B cell (primary cell): ENCODE results near the gene VWA1. TPM values are rescaled to one million over a fixed set of nuclear protein-coding genes. Genes with fewer than 3 reads are reported as not detected.

Source experiments
- ATAC-seq: fragments of 200-7000 bp; cut with Tn5 transposase; one replicate; pipeline ENCODE4 v1.10.0; 2021; ENCODE audit warnings: low read depth, mild to moderate bottlenecking, moderate number of reproducible peaks, moderate library complexity
- CTCF ChIA-PET: fragments of 350-600 bp; sonication (Branson Sonifier 250); formaldehyde crosslinking; loops from one replicate; lab custom pipeline; 2021; ENCODE audit warnings: antibody characterized with exemption, inconsistent platforms; lab: Charles Lee
- POLR2A ChIA-PET: fragments of 350-600 bp; sonication (Branson Sonifier 250); formaldehyde crosslinking; loops from one replicate; lab custom pipeline; 2021; ENCODE audit warnings: antibody characterized with exemption; lab: Charles Lee
- DNase-seq: peaks from one replicate; pipeline ENCODE4 v3.0.0; 2013
- H2AFZ ChIP-seq: 2 replicates; pipeline ENCODE4 v1.6.1; 2012; ENCODE audit warnings: mild to moderate bottlenecking, low read depth, low read length; ENCODE audit not compliant: insufficient read depth, poor library complexity, severe bottlenecking
- H3K27ac ChIP-seq, 2 donors: 1 replicate in 1 of 2; 2 replicates in 1 of 2; pipeline ENCODE4 v1.5.1; 2012 to 2013; ENCODE audit warnings: low read length in 2 of 2, mild to moderate bottlenecking in 2 of 2, moderate library complexity in 1 of 2
- H3K27me3 ChIP-seq, 4 experiments: fragments of 200-600 bp in 1 of 4; sonication (generic) in 1 of 4; replicated peaks in 1 of 4; 1 replicate in 2 of 4; 2 replicates in 2 of 4; pipeline versions ENCODE4 v1.6.1 to v1.7.0; 2013 to 2016; ENCODE audit warnings: low read length in 3 of 4, mild to moderate bottlenecking in 2 of 4, mixed read lengths in 1 of 4, moderate library complexity in 1 of 4; ENCODE audit not compliant: insufficient read depth in 4 of 4, control insufficient read depth in 3 of 4; ENCODE audit errors: control extremely low read depth in 1 of 4
- H3K36me3 ChIP-seq, 2 experiments: replicated peaks in 1 of 2; 1 replicate in 1 of 2; 2 replicates in 1 of 2; pipeline versions ENCODE4 v1.6.1 to v1.7.1; 2013; ENCODE audit warnings: low read length in 1 of 2; ENCODE audit not compliant: insufficient read depth in 2 of 2, control insufficient read depth in 1 of 2; ENCODE audit errors: control extremely low read depth in 1 of 2, extremely low read depth in 1 of 2
- H3K4me1 ChIP-seq, 2 donors: fragments of 200-600 bp in 1 of 2; sonication (generic) in 1 of 2; 1 replicate in 1 of 2; 2 replicates in 1 of 2; pipeline versions ENCODE4 v1.5.1 to v1.6.1; 2013 to 2017; ENCODE audit warnings: low read length in 2 of 2; ENCODE audit not compliant: control insufficient read depth in 2 of 2, insufficient read depth in 2 of 2
- H3K4me2 ChIP-seq: replicated peaks from 2 replicates; pipeline ENCODE3; 2012; ENCODE audit warnings: mild to moderate bottlenecking, low read depth, low read length; ENCODE audit not compliant: poor library complexity, severe bottlenecking
- H3K4me3 ChIP-seq, 5 experiments: fragments of 200-600 bp in 1 of 5; sonication (generic) in 1 of 5; 1 replicate in 3 of 5; 2 replicates in 2 of 5; pipeline versions ENCODE4 v1.5.1 to v1.7.0; 2011 to 2016; ENCODE audit warnings: low read length in 4 of 5, mild to moderate bottlenecking in 4 of 5, low read depth in 2 of 5, control low read depth in 1 of 5, moderate library complexity in 1 of 5; ENCODE audit not compliant: insufficient read depth in 1 of 5; ENCODE audit errors: control extremely low read depth in 1 of 5, extremely low read depth in 1 of 5
- H3K79me2 ChIP-seq: fragments of 200-600 bp; sonication (generic); one replicate; pipeline ENCODE4 v1.6.0; 2016; ENCODE audit warnings: low read length; ENCODE audit not compliant: control insufficient read depth, insufficient read depth
- H3K9ac ChIP-seq: fragments of 200-600 bp; sonication (generic); 2 replicates; pipeline ENCODE4 v1.6.1; 2017; ENCODE audit warnings: mild to moderate bottlenecking, low read length, moderate library complexity
- H3K9me3 ChIP-seq, 3 donors: one replicate each; pipeline versions ENCODE4 v1.6.1 to v1.7.1; 2013; ENCODE audit warnings: low read length in 2 of 3; ENCODE audit not compliant: control insufficient read depth in 2 of 3, insufficient read depth in 1 of 3; ENCODE audit errors: control extremely low read depth in 1 of 3
- H4K20me1 ChIP-seq: 2 replicates; pipeline ENCODE4 v1.6.0; 2012; ENCODE audit warnings: mild to moderate bottlenecking, low read length; ENCODE audit not compliant: insufficient read depth, control insufficient read depth, poor library complexity, severe bottlenecking
- H3K27ac Mint-ChIP-seq: one replicate; pipeline ENCODE4 v1.8.0; 2021; ENCODE audit warnings: mixed read lengths
- H3K27me3 Mint-ChIP-seq: one replicate; pipeline ENCODE4 v1.8.0; 2021; ENCODE audit warnings: mixed read lengths
- H3K4me1 Mint-ChIP-seq: one replicate; pipeline ENCODE4 v1.8.0; 2021; ENCODE audit warnings: mixed read lengths
- H3K4me3 Mint-ChIP-seq: one replicate; pipeline ENCODE4 v1.8.0; 2021; ENCODE audit warnings: mixed read lengths
- H3K9me3 Mint-ChIP-seq: one replicate; pipeline ENCODE4 v1.8.0; 2022; ENCODE audit warnings: mixed read lengths; ENCODE audit not compliant: insufficient read depth
- CTCF ChIP-seq: fragments of 200-600 bp; IDR thresholded peaks from one replicate; pipeline ENCODE4 v1.8.0; 2022; ENCODE audit warnings: antibody characterized with exemption, mild to moderate bottlenecking
- EZH2 ChIP-seq: IDR thresholded peaks from 2 replicates; pipeline ENCODE4 v1.6.1; 2012; ENCODE audit warnings: borderline replicate concordance, low read depth, mild to moderate bottlenecking, moderate library complexity, low read length; ENCODE audit not compliant: insufficient read depth, poor library complexity, severe bottlenecking
- WGBS: methylation state at CpG from one replicate; pipeline ENCODE4 v1.1.5; 2013; ENCODE audit warnings: missing lambda C conversion rate; ENCODE audit not compliant: insufficient coverage; 5-methylcytosine and 5-hydroxymethylcytosine counted together
- intact Hi-C: fragments of 100-400 bp; cut with micrococcal nuclease; formaldehyde crosslinking; loops from one replicate; pipeline ENCODE4 v1.10.0; 2022
- polyA plus RNA-seq: library from polyadenylated mRNA; depleted of rRNA; stranded (reverse); fragments of >200 nt; gene quantifications from 2 replicates; pipeline ENCODE4 v1.2.3, GENCODE V29; 2012
- total RNA-seq, 2 donors: library from RNA; stranded (reverse); fragments of 120-200 nt in 1 of 2; gene quantifications; 1 replicate in 1 of 2; 2 replicates in 1 of 2; pipeline versions ENCODE4 v1.2.3 to v1.2.4, GENCODE V29; 2013 to 2022

The VWA1 gene
- total and polyA plus RNA-seq, 2 donors (not counting 1 experiment from before 2014, with no cell fraction given): 0.09 TPM; not detected in 1

GRCh38 chr1:1400576-1401456 is 34.7 kb upstream of the VWA1 start:
- ATAC-seq: no peak
- H3K4me3 ChIP-seq: peak overlapping the region in 3 of 5 experiments; percentile 92 to 96 (median 95)
- H3K27ac Mint-ChIP-seq: peak overlapping the region; percentile 91
- H3K4me1 ChIP-seq: peaks cover 27 to 34% of the 10 kb centered on the region in 2 donors
- ChIA-PET CTCF (interaction anchor here (0.8 to 2.3 kb wide), 3 partner anchors 24 to 29 kb away, joined by 3 to 12 read pairs (median 4); partner anchors contain the start of gene AURKAIP1), POLR2A (interaction anchor here (2.0 kb wide), 1 partner anchor 26 kb away, joined by 23 read pairs; the partner anchor contains the start of gene AURKAIP1)
- no peaks in the 10 kb centered on the region for H3K9me3 ChIP-seq
- TF ChIP-seq CTCF (no peak), EZH2 (no peak)
- H3K4me1 Mint-ChIP-seq: peaks cover 45% of the 10 kb centered on the region
- H2AFZ ChIP-seq: no peak overlapping the region
- peak; percentile 36 for DNase-seq
- H3K9me3 Mint-ChIP-seq: no peaks in the 10 kb centered on the region
- intact Hi-C loops: no loop called here
- peak overlapping the region; percentile 33 to 85 for H3K27ac ChIP-seq
- peak overlapping the region; percentile 94 for H3K4me3 Mint-ChIP-seq
- H3K27me3 Mint-ChIP-seq: no peaks in the 10 kb centered on the region
- no peaks in the 10 kb centered on the region for H3K27me3 ChIP-seq
- whole genome bisulfite sequencing: 94% methylated on average over 20 of the region's 22 CpGs
- peak overlapping the region; percentile 90 for H3K9ac ChIP-seq
- H4K20me1 ChIP-seq: peaks cover 15% of the 10 kb centered on the region
- peaks cover 0 to 47% of the 10 kb centered on the region in 2 experiments for H3K36me3 ChIP-seq
- peak overlapping the region; percentile 91 for H3K4me2 ChIP-seq
- H3K79me2 ChIP-seq: peaks cover 58% of the 10 kb centered on the region
